Measurements from ENCODE around the gene SYNE2. TPM values are rescaled to one million over a fixed set of nuclear protein-coding genes. Genes with fewer than 3 reads are reported as not detected.

Gene SYNE2
- total RNA-seq, 1 donor, result 13.4 TPM

DNA sequence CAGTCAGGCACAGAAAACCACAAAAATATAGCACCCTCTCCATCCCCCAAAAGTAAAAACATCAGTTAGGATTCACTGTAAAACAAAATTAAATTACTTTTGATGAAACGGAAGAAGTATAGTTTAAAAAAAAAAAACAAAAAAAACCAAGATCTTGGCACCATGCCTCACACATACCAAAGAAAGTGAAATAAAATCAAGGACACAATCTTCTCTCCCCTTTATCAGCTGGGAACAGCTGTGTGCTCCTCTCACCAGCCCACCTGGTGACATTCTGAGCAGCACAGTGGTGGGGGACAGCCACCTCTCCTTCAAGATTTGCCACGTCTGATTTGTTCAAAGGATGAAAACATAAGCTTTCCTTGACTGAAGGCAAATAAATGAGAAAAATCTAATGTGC, 385.8 kb downstream of the SYNE2 start:
- H3K4me3 ChIP-seq (ENCODE audit: low read depth, low read length), result no peak overlapping the region
- no peak for TF ChIP-seq CTCF (IDR thresholded peaks at IDR 0.05; ENCODE audit: insufficient read depth, low read depth, low read length)
- no peak for DNase-seq (ENCODE audit: low read depth)

DNA sequence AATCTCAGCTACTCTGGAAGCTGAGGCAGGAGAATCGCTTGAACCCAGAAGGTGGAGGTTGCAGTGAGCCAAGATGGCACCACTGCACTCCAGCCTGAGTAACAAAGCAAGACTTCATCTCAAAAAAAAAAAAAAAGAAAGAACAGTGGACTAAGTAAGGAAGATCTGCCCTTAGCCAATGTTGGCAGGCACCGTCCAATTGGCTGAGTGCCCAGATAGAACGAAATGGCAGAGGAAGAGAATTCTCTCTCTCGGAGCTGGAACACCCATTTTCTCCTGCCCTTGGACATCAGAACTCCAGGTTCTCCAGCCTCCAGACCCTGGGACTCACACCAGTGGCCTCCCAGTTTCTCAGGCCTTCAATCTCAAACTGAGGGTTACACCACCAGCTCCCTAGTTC, 391.5 kb downstream of the SYNE2 start:
- H3K4me3 ChIP-seq (ENCODE audit: low read depth, low read length), result no peak overlapping the region
- DNase-seq (ENCODE audit: low read depth), result no peak
- no peak for TF ChIP-seq CTCF (IDR thresholded peaks at IDR 0.05; ENCODE audit: insufficient read depth, low read depth, low read length)

DNA sequence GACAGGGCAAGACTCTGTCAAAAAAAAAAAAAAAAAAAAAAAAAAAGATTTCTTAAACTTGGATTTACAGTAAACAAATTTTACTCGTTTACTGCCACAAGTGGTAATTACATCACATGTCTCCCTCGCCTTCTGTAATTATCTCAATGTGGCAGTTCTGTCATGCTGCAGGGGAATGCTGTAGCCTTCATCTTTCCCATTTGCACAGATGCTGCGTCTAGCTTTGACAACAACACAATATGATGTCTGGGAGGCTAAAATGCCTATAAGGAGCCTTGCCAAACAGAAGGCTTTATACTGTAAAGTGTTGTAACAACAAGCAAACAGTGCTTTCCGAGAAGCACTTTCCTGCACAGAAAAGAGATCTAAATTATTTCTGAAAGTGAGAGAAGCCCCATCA, 392.7 kb downstream of the SYNE2 start:
- no peak for DNase-seq (ENCODE audit: low read depth)
- H3K4me3 ChIP-seq (ENCODE audit: low read depth, low read length), result no peak overlapping the region
- TF ChIP-seq CTCF (IDR thresholded peaks at IDR 0.05; ENCODE audit: insufficient read depth, low read depth, low read length), result no peak

GRCh38 chr14:64246688-64247087, 393.9 kb downstream of the SYNE2 start:
- DNase-seq (ENCODE audit: low read depth), result no peak
- no peak for TF ChIP-seq CTCF (IDR thresholded peaks at IDR 0.05; ENCODE audit: insufficient read depth, low read depth, low read length)
- H3K4me3 ChIP-seq (ENCODE audit: low read depth, low read length), result no peak overlapping the region

DNA sequence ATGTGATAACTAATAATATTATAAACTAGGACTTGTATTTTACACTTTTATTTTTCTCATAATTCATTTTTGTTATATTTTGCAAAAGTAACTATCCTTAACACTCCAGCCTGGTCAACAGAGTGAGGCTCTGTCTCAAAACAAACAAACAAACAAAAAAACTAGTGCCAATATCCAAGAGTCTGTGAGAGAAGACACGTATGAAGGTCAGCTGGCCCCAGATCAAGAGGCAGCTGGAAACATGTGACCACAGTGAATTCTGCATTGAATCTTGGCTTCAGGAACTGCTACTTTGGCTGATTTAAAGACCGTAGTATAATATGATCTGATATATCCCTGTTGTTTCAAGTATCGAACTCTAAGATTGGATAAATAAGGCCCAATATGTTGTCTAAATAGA, 394.4 kb downstream of the SYNE2 start:
- DNase-seq (ENCODE audit: low read depth), result no peak
- no peak overlapping the region for H3K4me3 ChIP-seq (ENCODE audit: low read depth, low read length)
- TF ChIP-seq CTCF (IDR thresholded peaks at IDR 0.05; ENCODE audit: insufficient read depth, low read depth, low read length), result no peak

- no peak for TF ChIP-seq CTCF (IDR thresholded peaks at IDR 0.05; ENCODE audit: insufficient read depth, low read depth, low read length)
- no peak overlapping the region for H3K4me3 ChIP-seq (ENCODE audit: low read depth, low read length)
- DNase-seq (ENCODE audit: low read depth), result no peak
Measured at GRCh38 chr14:64248689-64249088, 395.9 kb downstream of the SYNE2 start.

DNA sequence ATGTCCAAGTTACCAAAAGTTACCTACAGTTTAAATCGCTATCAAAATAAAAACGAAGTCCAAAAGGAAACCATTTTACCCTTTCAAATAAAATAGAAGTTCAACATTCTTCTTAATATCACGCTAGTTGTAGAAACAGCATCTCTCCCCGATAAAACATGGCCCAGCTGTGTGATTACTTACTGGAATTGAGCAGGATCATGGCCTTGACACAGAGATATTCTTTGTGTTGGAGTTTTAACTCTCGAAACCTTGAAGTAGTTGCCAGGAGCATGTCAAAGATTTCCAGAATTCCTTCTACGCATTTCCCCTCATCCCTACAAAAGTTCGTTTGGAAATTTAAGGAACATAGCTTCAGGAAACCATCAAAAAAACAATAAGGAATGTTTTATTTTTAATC, 396.6 kb downstream of the SYNE2 start:
- TF ChIP-seq CTCF (IDR thresholded peaks at IDR 0.05; ENCODE audit: insufficient read depth, low read depth, low read length), result no peak
- H3K4me3 ChIP-seq (ENCODE audit: low read depth, low read length), result no peak overlapping the region
- DNase-seq (ENCODE audit: low read depth), result no peak
